Mesendoderm (in vitro differentiated cells): Measurements from ENCODE around the gene ADGRD1.

Experiments used
- DNase-seq: peaks from one replicate; pipeline ENCODE4 v3.0.0; 2013
- H2AK5ac ChIP-seq: 2 replicates; pipeline ENCODE4 v1.6.1; 2013; ENCODE audit warnings: low read length, inconsistent platforms
- H2BK120ac ChIP-seq: 2 replicates; pipeline ENCODE4 v1.6.1; 2013; ENCODE audit warnings: low read depth, mild to moderate bottlenecking, low read length, moderate library complexity, mixed read lengths
- H2BK15ac ChIP-seq: replicated peaks from 2 replicates; pipeline ENCODE4 v1.6.1; 2013; ENCODE audit warnings: low read depth, mild to moderate bottlenecking, moderate library complexity
- H2BK5ac ChIP-seq: 2 replicates; pipeline ENCODE4 v1.6.1; 2013; ENCODE audit warnings: low read length, inconsistent platforms
- H3K18ac ChIP-seq: 2 replicates; pipeline ENCODE4 v1.6.1; 2013; ENCODE audit warnings: mild to moderate bottlenecking, low read length, mixed read lengths
- H3K23ac ChIP-seq: one replicate; pipeline ENCODE4 v1.6.1; 2013; ENCODE audit warnings: low read length
- H3K27ac ChIP-seq: 2 replicates; pipeline ENCODE4 v1.5.1; 2013; ENCODE audit warnings: low read depth, mild to moderate bottlenecking, inconsistent platforms, low read length, moderate library complexity
- H3K27me3 ChIP-seq: 2 replicates; pipeline ENCODE4 v1.6.1; 2013; ENCODE audit warnings: low read length, control low read depth, mild to moderate bottlenecking, inconsistent platforms; ENCODE audit not compliant: insufficient read depth, poor library complexity
- H3K36me3 ChIP-seq: 2 replicates; pipeline ENCODE4 v1.6.1; 2013; ENCODE audit warnings: low read length, inconsistent platforms; ENCODE audit not compliant: control insufficient read depth, insufficient read depth
- H3K4ac ChIP-seq: one replicate; pipeline ENCODE4 v1.6.1; 2013; ENCODE audit warnings: low read depth, mild to moderate bottlenecking, low read length, moderate library complexity
- H3K4me1 ChIP-seq: 2 replicates; pipeline ENCODE4 v1.6.1; 2013; ENCODE audit warnings: low read depth, low read length, inconsistent platforms; ENCODE audit not compliant: control insufficient read depth
- H3K4me2 ChIP-seq: 2 replicates; pipeline ENCODE4 v1.6.1; 2013; ENCODE audit warnings: low read length
- H3K4me3 ChIP-seq: 2 replicates; pipeline ENCODE4 v1.5.1; 2013; ENCODE audit warnings: mild to moderate bottlenecking, low read length
- H3K56ac ChIP-seq: one replicate; pipeline ENCODE4 v1.6.1; 2013; ENCODE audit warnings: low read length
- H3K79me1 ChIP-seq: 2 replicates; pipeline ENCODE4 v1.6.1; 2013; ENCODE audit warnings: low read length, inconsistent platforms
- H3K79me2 ChIP-seq: 2 replicates; pipeline ENCODE4 v1.6.1; 2013; ENCODE audit warnings: mild to moderate bottlenecking, low read length; ENCODE audit not compliant: control insufficient read depth, insufficient read depth
- H3K9ac ChIP-seq: 2 replicates; pipeline ENCODE4 v1.6.1; 2013; ENCODE audit warnings: low read length, inconsistent platforms
- H4K5ac ChIP-seq: one replicate; pipeline ENCODE4 v1.6.1; 2013; ENCODE audit warnings: low read length
- H4K8ac ChIP-seq: one replicate; pipeline ENCODE4 v1.6.1; 2013; ENCODE audit warnings: low read depth, mild to moderate bottlenecking, control low read depth, low read length, moderate library complexity
- WGBS: extraction: QIAGEN DNeasy Blood & Tissue Kit; methylation state at CpG from one replicate; pipeline ENCODE4 v1.1.7; 2013; ENCODE audit warnings: low lambda C conversion rate, missing lambda C conversion rate; ENCODE audit not compliant: insufficient coverage; ENCODE audit errors: extremely low coverage; 5-methylcytosine and 5-hydroxymethylcytosine counted together

ADGRD1 gene

GRCh38 chr12:131131077-131131807 lies 177.5 kb downstream of the ADGRD1 start:
- no peak overlapping the region for H3K9ac ChIP-seq
- no peak overlapping the region for H2BK15ac ChIP-seq
- no CpG with 5 or more reads among the region's 20 CpGs for WGBS
- H3K4ac ChIP-seq = no peak overlapping the region
- H3K79me2 ChIP-seq = no peaks in the 10 kb centered on the region
- no peak overlapping the region for H4K5ac ChIP-seq
- no peak overlapping the region for H3K4me3 ChIP-seq
- H3K27me3 ChIP-seq = no peaks in the 10 kb centered on the region
- H3K4me1 ChIP-seq = no peaks in the 10 kb centered on the region
- H3K23ac ChIP-seq = no peak overlapping the region
- H3K27ac ChIP-seq = no peak overlapping the region
- no peak overlapping the region for H2BK5ac ChIP-seq
- no peak overlapping the region for H3K56ac ChIP-seq
- H3K18ac ChIP-seq = no peak overlapping the region
- H3K4me2 ChIP-seq = no peak overlapping the region
- H4K8ac ChIP-seq = no peak overlapping the region
- H2BK120ac ChIP-seq = no peak overlapping the region
- H3K79me1 ChIP-seq = no peaks in the 10 kb centered on the region
- no peak overlapping the region for H2AK5ac ChIP-seq
- DNase-seq = no peak
- no peaks in the 10 kb centered on the region for H3K36me3 ChIP-seq

- DNase-seq = no peak
- Histone ChIP-seq H3K79me1 (no peaks in the 10 kb centered on the region), H2BK5ac (no peak overlapping the region), H3K36me3 (no peaks in the 10 kb centered on the region), H2BK15ac (no peak overlapping the region), H4K8ac (no peak overlapping the region), H3K4me3 (no peak overlapping the region), H3K18ac (no peak overlapping the region), H3K23ac (no peak overlapping the region), H3K79me2 (no peaks in the 10 kb centered on the region), H3K4me1 (no peaks in the 10 kb centered on the region), H3K9ac (no peak overlapping the region), H3K27me3 (no peaks in the 10 kb centered on the region), H3K56ac (no peak overlapping the region), H3K4me2 (no peak overlapping the region), H3K27ac (no peak overlapping the region), H4K5ac (no peak overlapping the region), H2BK120ac (no peak overlapping the region), H3K4ac (no peak overlapping the region), H2AK5ac (no peak overlapping the region)
- no CpG with 5 or more reads among the region's 10 CpGs for WGBS
These were observed 178.1 kb downstream of the ADGRD1 start for GRCh38 chr12:131131808-131132117.

- no peak overlapping the region for H3K4me3 ChIP-seq
- no peak overlapping the region for H3K56ac ChIP-seq
- H3K4ac ChIP-seq = no peak overlapping the region
- H2AK5ac ChIP-seq = no peak overlapping the region
- H3K23ac ChIP-seq = no peak overlapping the region
- no peak overlapping the region for H4K8ac ChIP-seq
- WGBS = no CpG with 5 or more reads among the region's 29 CpGs
- peak; percentile 94 for DNase-seq
- H3K18ac ChIP-seq = no peak overlapping the region
- no peak overlapping the region for H3K9ac ChIP-seq
- H2BK5ac ChIP-seq = no peak overlapping the region
- H3K36me3 ChIP-seq = no peaks in the 10 kb centered on the region
- no peaks in the 10 kb centered on the region for H3K79me2 ChIP-seq
- peak overlapping the region; percentile 34 for H3K4me2 ChIP-seq
- H3K79me1 ChIP-seq = no peaks in the 10 kb centered on the region
- no peak overlapping the region for H2BK15ac ChIP-seq
- H3K27ac ChIP-seq = no peak overlapping the region
- H3K27me3 ChIP-seq = no peaks in the 10 kb centered on the region
- H4K5ac ChIP-seq = no peak overlapping the region
- no peak overlapping the region for H2BK120ac ChIP-seq
- H3K4me1 ChIP-seq = no peaks in the 10 kb centered on the region
These were observed 178.6 kb downstream of the ADGRD1 start for GRCh38 chr12:131132118-131132892.

GRCh38 chr12:131133015-131133905 lies 179.6 kb downstream of the ADGRD1 start:
- DNase-seq = no peak
- Histone ChIP-seq H3K4me2 (no peak overlapping the region), H3K9ac (no peak overlapping the region), H3K79me2 (no peaks in the 10 kb centered on the region), H3K4me3 (no peak overlapping the region), H3K56ac (no peak overlapping the region), H2BK120ac (no peak overlapping the region), H2BK15ac (no peak overlapping the region), H3K27ac (no peak overlapping the region), H4K5ac (no peak overlapping the region), H2AK5ac (no peak overlapping the region), H3K4me1 (no peaks in the 10 kb centered on the region), H3K79me1 (no peaks in the 10 kb centered on the region), H2BK5ac (no peak overlapping the region), H3K4ac (no peak overlapping the region), H3K23ac (no peak overlapping the region), H3K27me3 (no peaks in the 10 kb centered on the region), H3K18ac (no peak overlapping the region), H4K8ac (no peak overlapping the region), H3K36me3 (no peaks in the 10 kb centered on the region)
- WGBS = no CpG with 5 or more reads among the region's 19 CpGs

GRCh38 chr12:131133994-131134393 lies 180.3 kb downstream of the ADGRD1 start:
- no peak overlapping the region for H3K4ac ChIP-seq
- H2BK15ac ChIP-seq = no peak overlapping the region
- H4K8ac ChIP-seq = no peak overlapping the region
- H3K36me3 ChIP-seq = no peaks in the 10 kb centered on the region
- no peak overlapping the region for H3K4me2 ChIP-seq
- H3K9ac ChIP-seq = no peak overlapping the region
- no peaks in the 10 kb centered on the region for H3K4me1 ChIP-seq
- no peak overlapping the region for H2BK120ac ChIP-seq
- H3K4me3 ChIP-seq = no peak overlapping the region
- no peak overlapping the region for H3K27ac ChIP-seq
- H2BK5ac ChIP-seq = no peak overlapping the region
- no peak overlapping the region for H3K23ac ChIP-seq
- no peak overlapping the region for H3K18ac ChIP-seq
- H3K79me1 ChIP-seq = no peaks in the 10 kb centered on the region
- H2AK5ac ChIP-seq = no peak overlapping the region
- no peaks in the 10 kb centered on the region for H3K79me2 ChIP-seq
- no CpG with 5 or more reads among the region's 5 CpGs for WGBS
- H3K27me3 ChIP-seq = no peaks in the 10 kb centered on the region
- DNase-seq = no peak
- no peak overlapping the region for H3K56ac ChIP-seq
- H4K5ac ChIP-seq = no peak overlapping the region
